OCI-LY3 (cell line): ENCODE measurements around the gene IHH.

ENCODE experiments used
- H2AFZ ChIP-seq: fragments of 200-600, 300-600 bp; shearing (Covaris generic); 2 replicates; pipeline ENCODE4 v1.6.0; 2014; ENCODE audit warnings: antibody characterized with exemption, low read depth, low read length
- H3K27ac ChIP-seq: fragments of 200-600, 300-600 bp; sonication (generic); 2 replicates; pipeline ENCODE4 v1.5.1; 2014; ENCODE audit warnings: mild to moderate bottlenecking, low read length, moderate library complexity, mixed read lengths
- H3K27me3 ChIP-seq: fragments of 200-600, 300-600 bp; sonication (generic); 2 replicates; pipeline ENCODE4 v1.6.1; 2014; ENCODE audit warnings: low read depth, low read length, mixed read lengths
- H3K36me3 ChIP-seq: fragments of 200-600, 300-600 bp; sonication (generic); replicated peaks from 2 replicates; pipeline ENCODE3; 2014; ENCODE audit warnings: low read depth, low read length, mixed read lengths
- H3K4me1 ChIP-seq: fragments of 300-600, 200-600 bp; sonication (generic); 2 replicates; pipeline ENCODE4 v1.6.1; 2014; ENCODE audit warnings: low read length, mixed read lengths
- H3K4me2 ChIP-seq: fragments of 200-600, 300-600 bp; sonication (generic); 2 replicates; pipeline ENCODE4 v1.6.1; 2014; ENCODE audit warnings: low read length, mixed read lengths
- H3K4me3 ChIP-seq: fragments of 300-600, 200-600 bp; sonication (generic); 2 replicates; pipeline ENCODE4 v1.5.1; 2014; ENCODE audit warnings: antibody characterized with exemption, mild to moderate bottlenecking, low read length, moderate library complexity
- H3K79me2 ChIP-seq: fragments of 300-600, 200-600 bp; shearing (Covaris generic); 2 replicates; pipeline ENCODE4 v1.6.1; 2014; ENCODE audit warnings: mild to moderate bottlenecking, low read length, mixed read lengths
- H3K9ac ChIP-seq: fragments of 300-600, 200-600 bp; shearing (Covaris generic); 2 replicates; pipeline ENCODE4 v1.6.0; 2014; ENCODE audit warnings: mild to moderate bottlenecking, low read length, moderate library complexity
- H3K9me3 ChIP-seq: fragments of 200-600, 300-600 bp; shearing (Covaris generic); 2 replicates; pipeline ENCODE4 v1.6.1; 2014; ENCODE audit warnings: low read length, mixed read lengths; ENCODE audit not compliant: insufficient read depth
- H4K20me1 ChIP-seq: fragments of 200-600, 300-600 bp; sonication (generic); 2 replicates; pipeline ENCODE4 v1.6.1; 2016; ENCODE audit warnings: low read length, mixed read lengths; ENCODE audit not compliant: insufficient read depth
- EZH2phosphoT487 ChIP-seq: fragments of 200-600 bp; shearing (Covaris generic); IDR thresholded peaks from 2 replicates; pipeline ENCODE4 v1.6.1; 2018; ENCODE audit warnings: antibody characterized with exemption, mixed run types, low read depth
- TF ChIP-seq, protein P1 (sequence below): fragments of 200-600, 300-600 bp; sonication (generic); IDR thresholded peaks from 2 replicates; pipeline ENCODE4 v1.5.1; 2014; ENCODE audit warnings: antibody characterized with exemption, low read length, low read depth

Gene IHH

GRCh38 chr2:219076253-219076652 lies 15.5 kb upstream of the IHH start:
- H2AFZ ChIP-seq: no peak overlapping the region
- H3K4me3 ChIP-seq: no peak overlapping the region
- H3K9me3 ChIP-seq: no peaks in the 10 kb centered on the region
- H3K4me2 ChIP-seq: no peak overlapping the region
- H3K27ac ChIP-seq: no peak overlapping the region
- H4K20me1 ChIP-seq: no peaks in the 10 kb centered on the region
- no peaks in the 10 kb centered on the region for H3K27me3 ChIP-seq
- no peaks in the 10 kb centered on the region for H3K79me2 ChIP-seq
- no peak overlapping the region for H3K9ac ChIP-seq
- H3K4me1 ChIP-seq: no peaks in the 10 kb centered on the region
- TF ChIP-seq, protein P1, sequence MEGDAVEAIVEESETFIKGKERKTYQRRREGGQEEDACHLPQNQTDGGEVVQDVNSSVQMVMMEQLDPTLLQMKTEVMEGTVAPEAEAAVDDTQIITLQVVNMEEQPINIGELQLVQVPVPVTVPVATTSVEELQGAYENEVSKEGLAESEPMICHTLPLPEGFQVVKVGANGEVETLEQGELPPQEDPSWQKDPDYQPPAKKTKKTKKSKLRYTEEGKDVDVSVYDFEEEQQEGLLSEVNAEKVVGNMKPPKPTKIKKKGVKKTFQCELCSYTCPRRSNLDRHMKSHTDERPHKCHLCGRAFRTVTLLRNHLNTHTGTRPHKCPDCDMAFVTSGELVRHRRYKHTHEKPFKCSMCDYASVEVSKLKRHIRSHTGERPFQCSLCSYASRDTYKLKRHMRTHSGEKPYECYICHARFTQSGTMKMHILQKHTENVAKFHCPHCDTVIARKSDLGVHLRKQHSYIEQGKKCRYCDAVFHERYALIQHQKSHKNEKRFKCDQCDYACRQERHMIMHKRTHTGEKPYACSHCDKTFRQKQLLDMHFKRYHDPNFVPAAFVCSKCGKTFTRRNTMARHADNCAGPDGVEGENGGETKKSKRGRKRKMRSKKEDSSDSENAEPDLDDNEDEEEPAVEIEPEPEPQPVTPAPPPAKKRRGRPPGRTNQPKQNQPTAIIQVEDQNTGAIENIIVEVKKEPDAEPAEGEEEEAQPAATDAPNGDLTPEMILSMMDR: no peak
- TF ChIP-seq EZH2phosphoT487: no peak
- no peaks in the 10 kb centered on the region for H3K36me3 ChIP-seq

DNA sequence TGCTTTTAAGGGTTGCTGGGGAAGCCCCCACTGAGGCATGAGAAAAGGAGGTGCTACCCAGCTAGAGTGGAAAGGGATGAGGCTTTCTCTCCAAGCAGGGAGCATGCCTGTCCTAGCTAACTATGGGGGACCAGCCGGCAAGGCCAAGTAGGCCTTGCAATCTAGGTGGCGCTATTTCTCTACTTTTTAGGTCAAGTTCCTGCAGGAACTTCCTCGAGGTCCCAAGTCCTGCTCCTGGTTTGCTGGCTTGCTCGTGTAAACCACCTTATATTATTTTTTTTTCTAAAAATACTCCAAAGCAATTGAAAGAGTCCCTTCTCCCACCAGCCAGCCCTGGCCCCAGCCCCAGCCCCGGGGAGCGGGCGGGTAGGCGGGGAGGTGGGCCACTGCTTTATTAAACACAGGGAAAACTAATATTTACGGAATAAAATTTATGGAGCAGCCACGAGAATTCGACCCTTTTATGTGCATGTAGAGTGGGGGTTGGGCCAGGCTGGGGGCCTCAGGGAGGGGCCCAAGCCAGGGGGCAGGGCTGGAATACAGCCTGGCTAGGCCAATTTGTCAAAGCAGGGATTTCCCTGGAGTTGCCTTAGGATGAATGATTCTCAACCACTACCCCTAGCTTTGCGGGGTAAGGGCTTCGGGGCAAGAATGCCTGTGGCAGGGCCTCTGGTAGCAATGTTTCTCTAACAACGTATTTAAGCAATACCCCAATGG lies 12.8 kb upstream of the IHH start:
- TF ChIP-seq EZH2phosphoT487: no peak
- TF ChIP-seq, protein P1: peak; percentile 59
- Histone ChIP-seq H3K36me3 (no peaks in the 10 kb centered on the region), H3K9ac (no peak overlapping the region), H4K20me1 (no peaks in the 10 kb centered on the region), H3K27ac (no peak overlapping the region), H3K4me3 (no peak overlapping the region), H2AFZ (no peak overlapping the region), H3K27me3 (no peaks in the 10 kb centered on the region), H3K79me2 (no peaks in the 10 kb centered on the region), H3K9me3 (no peaks in the 10 kb centered on the region), H3K4me2 (no peak overlapping the region), H3K4me1 (no peaks in the 10 kb centered on the region)

GRCh38 chr2:219072741-219073250 lies 12.1 kb upstream of the IHH start:
- no peaks in the 10 kb centered on the region for H4K20me1 ChIP-seq
- H3K27me3 ChIP-seq: no peaks in the 10 kb centered on the region
- TF ChIP-seq, protein P1: no peak
- no peak for TF ChIP-seq EZH2phosphoT487
- H3K36me3 ChIP-seq: no peaks in the 10 kb centered on the region
- no peak overlapping the region for H2AFZ ChIP-seq
- H3K4me2 ChIP-seq: no peak overlapping the region
- H3K9me3 ChIP-seq: no peaks in the 10 kb centered on the region
- H3K9ac ChIP-seq: no peak overlapping the region
- H3K27ac ChIP-seq: no peak overlapping the region
- H3K4me1 ChIP-seq: no peaks in the 10 kb centered on the region
- no peaks in the 10 kb centered on the region for H3K79me2 ChIP-seq
- no peak overlapping the region for H3K4me3 ChIP-seq

DNA sequence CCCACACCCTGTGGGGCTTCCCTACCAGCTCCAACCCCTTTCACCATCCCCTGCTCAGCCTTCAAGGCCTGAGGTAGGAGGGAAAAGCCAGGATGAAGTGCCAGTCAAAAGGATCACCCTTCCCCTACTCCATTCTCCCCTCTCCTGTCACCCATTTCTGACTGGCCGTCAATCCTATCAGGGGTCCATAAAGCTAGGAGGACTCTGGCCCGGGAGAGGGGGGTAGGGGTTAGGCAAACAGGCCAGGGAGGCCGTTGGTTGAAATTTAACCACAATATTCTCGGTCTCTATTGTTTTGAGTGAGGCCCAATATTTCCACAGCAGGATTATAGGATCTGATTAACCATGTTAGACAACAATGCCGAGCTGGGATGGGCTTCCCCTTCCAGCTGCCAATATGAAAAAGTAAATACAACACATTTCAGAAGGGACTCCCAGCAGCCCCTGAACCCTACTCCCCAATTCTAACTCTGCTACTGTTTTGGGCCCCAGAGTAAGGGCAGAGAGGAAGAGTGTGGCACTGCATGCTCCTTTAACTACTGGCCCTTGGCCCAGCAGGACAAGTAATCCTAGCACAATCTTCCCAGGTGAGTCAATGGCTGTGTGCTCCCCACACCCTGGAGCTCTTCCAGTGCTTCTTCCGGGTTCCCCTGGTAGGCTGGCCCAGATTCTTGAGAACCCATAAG lies 10.6 kb upstream of the IHH start:
- Histone ChIP-seq H3K4me3 (no peak overlapping the region), H3K36me3 (no peaks in the 10 kb centered on the region), H3K9me3 (no peaks in the 10 kb centered on the region), H3K4me2 (no peak overlapping the region), H2AFZ (no peak overlapping the region), H3K79me2 (no peaks in the 10 kb centered on the region), H3K4me1 (no peaks in the 10 kb centered on the region), H3K9ac (no peak overlapping the region), H3K27me3 (no peaks in the 10 kb centered on the region), H4K20me1 (no peaks in the 10 kb centered on the region), H3K27ac (no peak overlapping the region)
- no peak for TF ChIP-seq EZH2phosphoT487
- TF ChIP-seq, protein P1: no peak
